Skin epidermis (tissue), 12 donors: ENCODE results near the gene IP6K3.

Experiments
- H3K27ac ChIP-seq, 21 experiments: fragments of 200-600 bp; sonication (generic) in 11 of 21; one replicate each; pipeline ENCODE4 v1.5.0; 2020; ENCODE audit warnings: mild to moderate bottlenecking in 3 of 21, inconsistent platforms in 2 of 21, moderate library complexity in 2 of 21
- H3K4me3 ChIP-seq, 7 experiments: fragments of 200-600 bp; sonication (generic) in 2 of 7; one replicate each; pipeline ENCODE4 v1.5.0; 2020; ENCODE audit warnings: inconsistent platforms in 2 of 7, mild to moderate bottlenecking in 2 of 7, moderate library complexity in 1 of 7

Gene IP6K3

GRCh38 chr6:33726696-33727095 is 20.0 kb downstream of the IP6K3 start:
- no peak overlapping the region for H3K27ac ChIP-seq
- H3K4me3 ChIP-seq, result no peak overlapping the region

- Histone ChIP-seq H3K27ac (no peak overlapping the region), H3K4me3 (no peak overlapping the region)
Observed at GRCh38 chr6:33725891-33726673, 20.6 kb downstream of the IP6K3 start.

- H3K27ac ChIP-seq, result no peak overlapping the region
- H3K4me3 ChIP-seq, result no peak overlapping the region
Observed at GRCh38 chr6:33725222-33725621, 21.5 kb downstream of the IP6K3 start.

- Histone ChIP-seq H3K4me3 (no peak overlapping the region), H3K27ac (no peak overlapping the region)
Observed at GRCh38 chr6:33724102-33725023, 22.3 kb downstream of the IP6K3 start.

GRCh38 chr6:33723371-33724085 is 23.2 kb downstream of the IP6K3 start:
- Histone ChIP-seq H3K4me3 (no peak overlapping the region), H3K27ac (no peak overlapping the region)

- Histone ChIP-seq H3K4me3 (no peak overlapping the region), H3K27ac (no peak overlapping the region)
Observed at GRCh38 chr6:33722103-33722623, 24.5 kb downstream of the IP6K3 start.

GRCh38 chr6:33721508-33721907 is 25.2 kb downstream of the IP6K3 start:
- H3K4me3 ChIP-seq, result no peak overlapping the region
- H3K27ac ChIP-seq, result no peak overlapping the region

GRCh38 chr6:33720998-33721397 is 25.7 kb downstream of the IP6K3 start:
- Histone ChIP-seq H3K27ac (no peak overlapping the region), H3K4me3 (no peak overlapping the region)

GRCh38 chr6:33719326-33719987 is 27.2 kb downstream of the IP6K3 start:
- Histone ChIP-seq H3K27ac (no peak overlapping the region), H3K4me3 (no peak overlapping the region)

- Histone ChIP-seq H3K27ac (no peak overlapping the region), H3K4me3 (no peak overlapping the region)
Observed at GRCh38 chr6:33718713-33719112, 28.0 kb downstream of the IP6K3 start.

- Histone ChIP-seq H3K27ac (no peak overlapping the region), H3K4me3 (no peak overlapping the region)
Observed at GRCh38 chr6:33717934-33718455, 28.7 kb downstream of the IP6K3 start.

- H3K27ac ChIP-seq, result no peak overlapping the region
- H3K4me3 ChIP-seq, result no peak overlapping the region
Observed at GRCh38 chr6:33716890-33717632, 29.6 kb downstream of the IP6K3 start.

GRCh38 chr6:33716379-33716778 is 30.3 kb downstream of the IP6K3 start:
- Histone ChIP-seq H3K4me3 (no peak overlapping the region), H3K27ac (no peak overlapping the region)

GRCh38 chr6:33714385-33715040 is 32.2 kb downstream of the IP6K3 start:
- H3K27ac ChIP-seq, result no peak overlapping the region

GRCh38 chr6:33713786-33714185 is 32.9 kb downstream of the IP6K3 start:
- Histone ChIP-seq H3K4me3 (no peak overlapping the region), H3K27ac (no peak overlapping the region)

More at GRCh38 chr6:33714385-33715040, 32.2 kb downstream of the IP6K3 start:
- no peak overlapping the region for H3K4me3 ChIP-seq

- no peak overlapping the region for H3K27ac ChIP-seq
Observed at GRCh38 chr6:33712914-33713313, 33.8 kb downstream of the IP6K3 start.

GRCh38 chr6:33711140-33712129 is 35.3 kb downstream of the IP6K3 start, which contains the start of gene UQCC2:
Gene UQCC2, minus strand, starts transcription at chr6:33711700. Its CDS starts 14 bp downstream, at chr6:33711686.
- Histone ChIP-seq H3K27ac (peak within 1 kb of the TSS; percentile 65 to 98 (median 94)), H3K4me3 (peak within 1 kb of the TSS; percentile 51 to 86 (median 71))

More at GRCh38 chr6:33712914-33713313, 33.8 kb downstream of the IP6K3 start:
- no peak overlapping the region for H3K4me3 ChIP-seq
